ENCODE results near the gene PKP3. TPM values are rescaled to one million over a fixed set of nuclear protein-coding genes. Genes with fewer than 3 reads are reported as not detected.

Gene PKP3
- total and polyA plus RNA-seq, 9 of the 15 experiments (the other 6 are each of a cell fraction or from before 2014, with no cell fraction given): 0.11 to 110 (median 30.7) TPM

DNA sequence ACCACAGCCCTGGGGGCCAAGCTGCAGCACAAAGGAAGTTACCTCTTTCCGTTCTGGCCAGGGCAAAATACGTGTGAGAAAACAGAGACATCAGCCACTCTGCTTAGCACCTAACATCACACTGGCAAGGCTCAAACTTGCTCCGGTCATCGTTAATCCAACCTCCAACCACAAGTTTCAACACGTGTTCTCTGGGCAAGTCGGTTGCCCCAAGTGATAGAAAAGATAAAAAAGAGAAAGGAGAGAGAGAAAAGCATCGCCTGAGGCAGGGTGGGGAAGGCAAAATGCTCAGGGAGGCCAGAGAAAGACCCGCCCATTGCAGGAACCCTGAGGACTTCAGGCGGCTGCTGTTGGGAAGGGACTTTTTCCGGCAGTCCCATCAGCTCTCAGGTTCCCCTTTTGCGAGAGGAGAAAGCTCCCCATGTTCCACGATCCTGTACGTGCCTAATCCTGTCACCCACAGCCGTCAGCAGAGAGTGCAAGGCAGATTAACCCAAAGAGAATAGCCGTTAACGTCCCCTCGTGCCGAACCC is 43.2 kb upstream of the PKP3 start (continued):
- TF ChIP-seq RBM22 (IDR thresholded peaks at IDR 0.05; ENCODE audit: low read depth, low read length, poor library complexity, severe bottlenecking): no peak
- no peak for TF ChIP-seq POLR3G (IDR thresholded peaks at IDR 0.05; ENCODE audit: extremely low read depth, insufficient read length, insufficient replicate concordance)
- no peak for TF ChIP-seq PPARD (CRISPR knock-in tag; IDR thresholded peaks at IDR 0.05)
- TF ChIP-seq NR1H2 (CRISPR knock-in tag; IDR thresholded peaks at IDR 0.05): no peak
- TF ChIP-seq, protein P1, sequence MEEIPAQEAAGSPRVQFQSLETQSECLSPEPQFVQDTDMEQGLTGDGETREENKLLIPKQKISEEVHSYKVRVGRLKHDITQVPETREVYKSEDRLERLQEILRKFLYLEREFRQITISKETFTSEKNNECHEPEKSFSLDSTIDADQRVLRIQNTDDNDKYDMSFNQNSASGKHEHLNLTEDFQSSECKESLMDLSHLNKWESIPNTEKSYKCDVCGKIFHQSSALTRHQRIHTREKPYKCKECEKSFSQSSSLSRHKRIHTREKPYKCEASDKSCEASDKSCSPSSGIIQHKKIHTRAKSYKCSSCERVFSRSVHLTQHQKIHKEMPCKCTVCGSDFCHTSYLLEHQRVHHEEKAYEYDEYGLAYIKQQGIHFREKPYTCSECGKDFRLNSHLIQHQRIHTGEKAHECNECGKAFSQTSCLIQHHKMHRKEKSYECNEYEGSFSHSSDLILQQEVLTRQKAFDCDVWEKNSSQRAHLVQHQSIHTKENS (CRISPR knock-in tag; IDR thresholded peaks at IDR 0.05): no peak
- TF ChIP-seq SMAD2 (IDR thresholded peaks at IDR 0.05; ENCODE audit: low read depth, low read length): no peak
- no peak for TF ChIP-seq ZNF431 (CRISPR knock-in tag; IDR thresholded peaks at IDR 0.05)
- TF ChIP-seq ZNF212 (CRISPR knock-in tag; IDR thresholded peaks at IDR 0.05): no peak
- TF ChIP-seq ZFP36 (IDR thresholded peaks at IDR 0.05; ENCODE audit: low read depth, low read length, partially characterized antibody): no peak
- peak; percentile 49; the same call in 1 of the 2 replicates for TF ChIP-seq MTA3 (IDR thresholded peaks at IDR 0.05; ENCODE audit: borderline replicate concordance)
- TF ChIP-seq, protein P2, sequence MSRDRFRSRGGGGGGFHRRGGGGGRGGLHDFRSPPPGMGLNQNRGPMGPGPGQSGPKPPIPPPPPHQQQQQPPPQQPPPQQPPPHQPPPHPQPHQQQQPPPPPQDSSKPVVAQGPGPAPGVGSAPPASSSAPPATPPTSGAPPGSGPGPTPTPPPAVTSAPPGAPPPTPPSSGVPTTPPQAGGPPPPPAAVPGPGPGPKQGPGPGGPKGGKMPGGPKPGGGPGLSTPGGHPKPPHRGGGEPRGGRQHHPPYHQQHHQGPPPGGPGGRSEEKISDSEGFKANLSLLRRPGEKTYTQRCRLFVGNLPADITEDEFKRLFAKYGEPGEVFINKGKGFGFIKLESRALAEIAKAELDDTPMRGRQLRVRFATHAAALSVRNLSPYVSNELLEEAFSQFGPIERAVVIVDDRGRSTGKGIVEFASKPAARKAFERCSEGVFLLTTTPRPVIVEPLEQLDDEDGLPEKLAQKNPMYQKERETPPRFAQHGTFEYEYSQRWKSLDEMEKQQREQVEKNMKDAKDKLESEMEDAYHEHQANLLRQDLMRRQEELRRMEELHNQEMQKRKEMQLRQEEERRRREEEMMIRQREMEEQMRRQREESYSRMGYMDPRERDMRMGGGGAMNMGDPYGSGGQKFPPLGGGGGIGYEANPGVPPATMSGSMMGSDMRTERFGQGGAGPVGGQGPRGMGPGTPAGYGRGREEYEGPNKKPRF (IDR thresholded peaks at IDR 0.05; ENCODE audit: low read depth, low read length): no peak
- no peak for TF ChIP-seq ZC3H4 (CRISPR knock-in tag; IDR thresholded peaks at IDR 0.05; ENCODE audit: borderline replicate concordance)
- no peak for TF ChIP-seq SMAD1 (IDR thresholded peaks at IDR 0.05; ENCODE audit: low read depth, low read length, partially characterized antibody)
- no peak for TF ChIP-seq ILK (tag; IDR thresholded peaks at IDR 0.05; ENCODE audit: borderline replicate concordance, low read depth)
- TF ChIP-seq SRSF7 (optimal IDR thresholded peaks at IDR 0.05; ENCODE audit: low read depth, low read length): no peak
- peak; percentile 32; the same call in 1 of the 2 replicates for TF ChIP-seq ZNF583 (CRISPR knock-in tag; IDR thresholded peaks at IDR 0.05)
- no peak for TF ChIP-seq TARDBP (IDR thresholded peaks at IDR 0.05)
- TF ChIP-seq ARID1B (IDR thresholded peaks at IDR 0.05): peak; percentile 49
- no peak for TF ChIP-seq TCF7L2 (IDR thresholded peaks at IDR 0.05; ENCODE audit: low read depth, low read length)
- TF ChIP-seq CREBBP (IDR thresholded peaks at IDR 0.05; ENCODE audit: low read depth, low read length): no peak
- TF ChIP-seq MTA2 (IDR thresholded peaks at IDR 0.05; ENCODE audit: low read depth): peak; percentile 30; the same call in 1 of the 2 replicates
- TF ChIP-seq HCFC1 (IDR thresholded peaks at IDR 0.05; ENCODE audit: low read depth, low read length): no peak
- TF ChIP-seq, protein P3, sequence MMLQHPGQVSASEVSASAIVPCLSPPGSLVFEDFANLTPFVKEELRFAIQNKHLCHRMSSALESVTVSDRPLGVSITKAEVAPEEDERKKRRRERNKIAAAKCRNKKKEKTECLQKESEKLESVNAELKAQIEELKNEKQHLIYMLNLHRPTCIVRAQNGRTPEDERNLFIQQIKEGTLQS (IDR thresholded peaks at IDR 0.05): no peak
- TF ChIP-seq, protein P3 (CRISPR knock-in tag; conservative IDR thresholded peaks at IDR 0.05): no peak
- TF ChIP-seq, protein P4, sequence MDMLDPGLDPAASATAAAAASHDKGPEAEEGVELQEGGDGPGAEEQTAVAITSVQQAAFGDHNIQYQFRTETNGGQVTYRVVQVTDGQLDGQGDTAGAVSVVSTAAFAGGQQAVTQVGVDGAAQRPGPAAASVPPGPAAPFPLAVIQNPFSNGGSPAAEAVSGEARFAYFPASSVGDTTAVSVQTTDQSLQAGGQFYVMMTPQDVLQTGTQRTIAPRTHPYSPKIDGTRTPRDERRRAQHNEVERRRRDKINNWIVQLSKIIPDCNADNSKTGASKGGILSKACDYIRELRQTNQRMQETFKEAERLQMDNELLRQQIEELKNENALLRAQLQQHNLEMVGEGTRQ (CRISPR knock-in tag; IDR thresholded peaks at IDR 0.05): peak; percentile 43; the same call in 1 of the 2 replicates

Data from K562 (cell line).